Measurements from ENCODE around the gene DHODH.
"Not testable (repeated sequence)": the region's sequence is repeated elsewhere in the genome, so short reads cannot be mapped to it uniquely, and the experiment has no call there.

DHODH gene

DNA sequence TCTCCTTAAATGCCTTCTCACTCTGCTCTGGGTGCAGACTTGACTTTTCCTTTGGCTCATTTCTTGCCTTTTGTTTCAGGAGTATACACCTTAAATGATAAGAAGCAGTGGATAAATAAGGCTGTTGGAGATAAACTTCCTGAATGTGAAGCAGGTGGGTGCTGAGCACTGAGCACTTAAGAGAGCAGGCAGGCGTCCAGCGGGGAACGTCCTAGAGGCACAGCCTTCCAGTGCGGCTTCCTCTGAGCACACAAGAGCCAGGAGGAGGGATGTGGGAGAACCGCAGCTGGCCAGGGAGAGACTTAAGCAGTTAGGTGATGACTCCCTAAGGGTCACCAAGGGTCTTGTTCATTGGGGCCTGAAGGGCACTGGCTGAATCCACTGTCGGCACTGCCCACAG lies 48.8 kb downstream of the DHODH start:
- not testable (repeated sequence) for DNase-seq

GRCh38 chr16:72059060-72059459 lies 50.5 kb downstream of the DHODH start:
- DNase-seq, result not testable (repeated sequence)

GRCh38 chr16:72060405-72060804 lies 51.9 kb downstream of the DHODH start:
- no peak for DNase-seq

DNA sequence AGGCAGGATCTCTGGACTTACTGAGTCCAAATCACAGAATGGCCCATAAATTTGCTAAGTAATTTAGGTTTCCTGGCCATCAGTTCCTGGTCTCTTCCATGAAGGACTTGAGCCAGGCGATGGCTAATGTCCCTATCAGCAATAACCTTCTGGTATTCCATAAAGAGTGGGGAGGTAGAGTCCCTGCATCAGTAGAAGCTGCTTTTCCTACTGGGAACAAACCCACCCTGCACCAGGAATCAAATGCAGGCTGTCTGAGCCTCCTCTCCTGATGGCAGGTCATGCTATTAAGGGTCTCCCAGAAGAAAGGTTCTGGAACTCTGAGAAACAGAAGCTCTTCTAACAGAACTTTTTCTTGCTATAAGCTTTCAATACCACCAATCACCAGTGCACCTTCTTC lies 53.0 kb downstream of the DHODH start:
- DNase-seq, result no peak

GRCh38 chr16:72064361-72064894 lies 55.9 kb downstream of the DHODH start:
- no peak for DNase-seq

DNA sequence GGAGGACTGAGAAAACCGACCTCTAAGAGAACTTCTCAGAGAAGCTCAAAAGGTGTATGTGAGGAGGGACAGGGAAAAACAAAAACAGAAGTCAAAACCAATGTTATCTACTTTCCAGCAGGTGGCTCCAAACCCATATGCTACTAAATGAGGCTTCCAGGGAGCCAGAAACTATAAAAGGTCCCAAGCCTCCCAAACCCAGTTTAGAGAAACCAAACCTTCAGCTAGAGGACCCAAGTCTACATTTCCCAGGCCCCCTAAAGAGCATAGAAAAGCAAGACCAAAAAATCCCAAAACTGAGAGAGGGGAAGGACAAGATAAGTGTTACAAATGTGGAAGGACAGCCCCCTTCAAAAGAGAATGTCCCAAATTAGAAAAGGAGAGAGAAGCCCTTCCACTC lies 58.2 kb downstream of the DHODH start:
- DNase-seq, result peak; percentile 80

DNA sequence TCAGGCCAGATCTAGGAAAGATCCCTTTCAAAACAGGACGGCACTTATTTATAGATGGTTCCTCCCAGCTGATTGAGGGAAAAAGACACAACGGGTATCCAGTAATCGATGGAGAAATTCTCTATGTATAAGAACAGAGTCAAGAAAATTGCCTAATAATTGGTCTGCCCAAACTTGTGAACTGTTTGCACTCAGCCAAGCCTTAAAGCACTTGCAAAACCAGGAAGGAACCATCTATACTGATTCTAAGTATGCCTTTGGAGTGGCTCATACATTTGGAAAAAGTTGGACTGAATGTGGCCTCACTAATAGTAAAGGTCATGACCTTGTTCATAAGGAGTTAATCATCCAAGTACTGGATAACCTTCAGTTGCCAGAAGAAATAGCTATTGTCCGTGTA lies 60.4 kb downstream of the DHODH start:
- no peak for DNase-seq

GRCh38 chr16:72072514-72073342 lies 64.2 kb downstream of the DHODH start:
- DNase-seq, result no peak

GRCh38 chr16:72073560-72074230 lies 65.2 kb downstream of the DHODH start:
- no peak for DNase-seq

DNA sequence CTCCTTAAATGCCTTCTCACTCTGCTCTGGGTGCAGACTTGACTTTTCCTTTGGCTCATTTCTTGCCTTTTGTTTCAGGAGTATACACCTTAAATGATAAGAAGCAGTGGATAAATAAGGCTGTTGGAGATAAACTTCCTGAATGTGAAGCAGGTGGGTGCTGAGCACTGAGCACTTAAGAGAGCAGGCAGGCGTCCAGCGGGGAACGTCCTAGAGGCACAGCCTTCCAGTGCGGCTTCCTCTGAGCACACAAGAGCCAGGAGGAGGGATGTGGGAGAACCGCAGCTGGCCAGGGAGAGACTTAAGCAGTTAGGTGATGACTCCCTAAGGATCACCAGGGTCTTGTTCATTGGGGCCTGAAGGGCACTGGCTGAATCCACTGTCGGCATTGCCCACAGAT lies 66.5 kb downstream of the DHODH start:
- not testable (repeated sequence) for DNase-seq
